IMR-90 (cell line): Measurements from ENCODE around the gene HRH2. TPM values are rescaled to one million over a fixed set of nuclear protein-coding genes. Genes with fewer than 3 reads are reported as not detected.

Experiments used
- ATAC-seq: fragments of 200-7000 bp; cut with Tn5 transposase; 2 replicates; pipeline ENCODE4 v1.9.1; 2020; ENCODE audit warnings: low read depth, mild to moderate bottlenecking, moderate library complexity
- BruUV-seq: library from RNA; stranded (reverse); fragments of 400-500 nt; replicated peaks from 2 replicates; lab custom pipeline; 2021; lab: Mats Ljungman, UMichigan
- CTCF ChIA-PET: fragments of 300-600 bp; formaldehyde crosslinking; extraction: SDS; loops from one replicate; lab custom pipeline; 2021; ENCODE audit warnings: antibody characterized with exemption; lab: Yijun Ruan, JAX
- POLR2A ChIA-PET: fragments of 300-600 bp; sonication (Branson Sonifier 250); formaldehyde crosslinking; loops from one replicate; lab custom pipeline; 2022; ENCODE audit warnings: antibody characterized with exemption; ENCODE audit not compliant: unreplicated experiment; lab: Charles Lee
- DNase-seq: peaks from one replicate; pipeline ENCODE4 v3.0.0; 2013
- H2AFZ ChIP-seq: replicated peaks from 2 replicates; pipeline ENCODE3; 2013; ENCODE audit warnings: low read length, mild to moderate bottlenecking; ENCODE audit not compliant: poor library complexity
- H2AK5ac ChIP-seq: 2 replicates; pipeline ENCODE4 v1.6.1; 2013; ENCODE audit warnings: low read depth, low read length, inconsistent platforms
- H2AK9ac ChIP-seq: replicated peaks from 2 replicates; pipeline ENCODE3; 2013; ENCODE audit warnings: mild to moderate bottlenecking, low read depth, low read length, moderate library complexity; ENCODE audit not compliant: poor library complexity
- H2BK120ac ChIP-seq: 2 replicates; pipeline ENCODE4 v1.6.1; 2013; ENCODE audit warnings: low read depth, low read length, inconsistent platforms
- H2BK15ac ChIP-seq: 3 replicates; pipeline ENCODE4 v1.6.1; 2013; ENCODE audit warnings: low read depth, low read length, inconsistent platforms
- H2BK20ac ChIP-seq: 2 replicates; pipeline ENCODE4 v1.6.1; 2013; ENCODE audit warnings: low read depth, mild to moderate bottlenecking, inconsistent platforms, low read length, moderate library complexity
- H2BK5ac ChIP-seq: 2 replicates; pipeline ENCODE4 v1.6.1; 2013; ENCODE audit warnings: mild to moderate bottlenecking, low read depth, low read length, inconsistent platforms; ENCODE audit not compliant: poor library complexity, severe bottlenecking
- H3K14ac ChIP-seq: replicated peaks from 2 replicates; pipeline ENCODE4 v1.6.1; 2013; ENCODE audit warnings: low read depth, low read length, inconsistent platforms
- H3K18ac ChIP-seq: 2 replicates; pipeline ENCODE4 v1.6.1; 2013; ENCODE audit warnings: low read depth, low read length, control low read depth
- H3K23ac ChIP-seq: 2 replicates; pipeline ENCODE4 v1.6.1; 2013; ENCODE audit warnings: low read depth, low read length, inconsistent platforms
- H3K27ac ChIP-seq: 2 replicates; pipeline ENCODE4 v1.5.1; 2013; ENCODE audit warnings: mild to moderate bottlenecking, control low read depth, low read length; ENCODE audit not compliant: insufficient read depth
- H3K27me3 ChIP-seq: 2 replicates; pipeline ENCODE4 v1.6.1; 2013; ENCODE audit warnings: low read length; ENCODE audit not compliant: control insufficient read depth, insufficient read depth
- H3K36me3 ChIP-seq: 2 replicates; pipeline ENCODE4 v1.6.1; 2013; ENCODE audit warnings: low read length, mixed read lengths; ENCODE audit not compliant: control insufficient read depth, insufficient read depth
- H3K4ac ChIP-seq: 2 replicates; pipeline ENCODE4 v1.6.1; 2013; ENCODE audit warnings: low read depth, low read length, inconsistent platforms
- H3K4me1 ChIP-seq: 2 replicates; pipeline ENCODE4 v1.6.1; 2013; ENCODE audit warnings: low read length, mixed read lengths; ENCODE audit not compliant: control insufficient read depth, insufficient read depth
- H3K4me2 ChIP-seq: 2 replicates; pipeline ENCODE4 v1.6.1; 2013; ENCODE audit warnings: low read depth, mild to moderate bottlenecking, control low read depth, low read length, moderate library complexity
- H3K4me3 ChIP-seq: 2 replicates; pipeline ENCODE4 v1.5.1; 2013; ENCODE audit warnings: low read depth, mild to moderate bottlenecking, control low read depth, low read length, moderate library complexity; ENCODE audit not compliant: insufficient read depth
- H3K56ac ChIP-seq: 2 replicates; pipeline ENCODE4 v1.6.1; 2013; ENCODE audit warnings: low read length, inconsistent platforms; ENCODE audit not compliant: insufficient read depth; ENCODE audit errors: extremely low read depth
- H3K79me1 ChIP-seq, 2 experiments: 2 replicates each; pipeline ENCODE4 v1.6.1; 2013; ENCODE audit warnings: low read length in 2 of 2, inconsistent platforms in 1 of 2, low read depth in 1 of 2
- H3K9ac ChIP-seq: 2 replicates; pipeline ENCODE4 v1.6.1; 2013; ENCODE audit warnings: low read depth, low read length, control low read depth
- H3K9me1 ChIP-seq: 2 replicates; pipeline ENCODE4 v1.6.1; 2013; ENCODE audit warnings: low read length, inconsistent platforms; ENCODE audit not compliant: insufficient read depth
- H3K9me3 ChIP-seq: 2 replicates; pipeline ENCODE4 v1.6.1; 2013; ENCODE audit warnings: low read length; ENCODE audit not compliant: control insufficient read depth, insufficient read depth
- H4K20me1 ChIP-seq: 2 replicates; pipeline ENCODE4 v1.6.1; 2013; ENCODE audit warnings: low read length, inconsistent platforms; ENCODE audit not compliant: insufficient read depth
- H4K5ac ChIP-seq: 2 replicates; pipeline ENCODE4 v1.6.1; 2013; ENCODE audit warnings: mild to moderate bottlenecking, low read depth, low read length, control low read depth
- H4K8ac ChIP-seq, 2 experiments: 2 replicates each; pipeline ENCODE4 v1.6.1; 2013; ENCODE audit warnings: low read depth in 2 of 2, low read length in 2 of 2, control low read depth in 1 of 2, inconsistent platforms in 1 of 2
- H4K91ac ChIP-seq: 2 replicates; pipeline ENCODE4 v1.6.1; 2013; ENCODE audit warnings: low read depth, low read length, inconsistent platforms; ENCODE audit not compliant: insufficient read depth
- BHLHE40 ChIP-seq: fragments of 150-350 bp; IDR thresholded peaks from 2 replicates; pipeline ENCODE4 v1.6.1; 2016; ENCODE audit warnings: mild to moderate bottlenecking, low read depth, low read length
- CTCF ChIP-seq: conservative IDR thresholded peaks from 2 replicates; pipeline ENCODE4 v1.5.1; 2012; ENCODE audit warnings: mild to moderate bottlenecking, low read depth, low read length, improper control_type of control experiment
- MAFK ChIP-seq: IDR thresholded peaks from 2 replicates; pipeline ENCODE4 v1.6.1; 2012; ENCODE audit warnings: low read depth, low read length, improper control_type of control experiment
- MAZ ChIP-seq: IDR thresholded peaks from 2 replicates; pipeline ENCODE4 v1.6.1; 2012; ENCODE audit warnings: low read depth, mild to moderate bottlenecking, low read length, improper control_type of control experiment, moderate library complexity, borderline replicate concordance
- NFE2L2 ChIP-seq: fragments of 150-350 bp; IDR thresholded peaks from 2 replicates; pipeline ENCODE4 v1.6.1; 2016; ENCODE audit warnings: low read depth, mild to moderate bottlenecking, low read length
- POLR2A ChIP-seq: IDR thresholded peaks from 2 replicates; pipeline ENCODE4 v1.6.1; 2012; ENCODE audit warnings: mild to moderate bottlenecking, low read depth, low read length
- SMC3 ChIP-seq: fragments of 150-350 bp; IDR thresholded peaks from 2 replicates; pipeline ENCODE4 v1.6.1; 2016; ENCODE audit warnings: low read depth, mild to moderate bottlenecking, antibody characterized with exemption, low read length, moderate library complexity
- USF2 ChIP-seq: fragments of 150-350 bp; IDR thresholded peaks from 2 replicates; pipeline ENCODE4 v1.6.1; 2017; ENCODE audit warnings: mild to moderate bottlenecking, antibody characterized with exemption, low read length, low read depth
- WGBS, 2 experiments: methylation state at CpG; one replicate each; pipeline versions ENCODE4 v1.1.5 to v1.1.7; 2013; ENCODE audit warnings: missing lambda C conversion rate in 2 of 2; ENCODE audit not compliant: insufficient read length in 1 of 2; ENCODE audit errors: extremely low coverage in 2 of 2; 5-methylcytosine and 5-hydroxymethylcytosine counted together
- dilution Hi-C: fragments of 300-500 bp; cut with HindIII; formaldehyde crosslinking; loops from one replicate; pipeline ENCODE4 v1.14.3; 2018; ENCODE audit warnings: low sequenced_read_pairs; ENCODE audit not compliant: unreplicated experiment
- in situ Hi-C: fragments of 300-500 bp; cut with MboI; formaldehyde crosslinking; loops from 3 replicates; pipeline ENCODE4 v1.14.3; 2019; ENCODE audit warnings: low sequenced_read_pairs, inconsistent platforms, mixed read lengths
- intact Hi-C: fragments of 100-400 bp; cut with micrococcal nuclease; formaldehyde crosslinking; loops from 2 replicates; pipeline ENCODE4 v1.10.0; 2022
- polyA plus RNA-seq, 3 experiments: library from polyadenylated mRNA; depleted of rRNA; stranded (reverse); fragments of >200 nt; gene quantifications; 2 replicates each; pipeline ENCODE4 v1.2.3, GENCODE V29; 2012; ENCODE audit warnings: low replicate concordance in 1 of 3
- total RNA-seq: library from RNA; depleted of rRNA; stranded (reverse); fragments of >200 nt; gene quantifications from 2 replicates; pipeline ENCODE4 v1.2.3, GENCODE V29; 2012

Gene HRH2
- total and polyA plus RNA-seq, 2 of the 4 experiments (the other 2 are of a cell fraction), result not detected

- Histone ChIP-seq H4K5ac (no peak overlapping the region), H3K27ac (no peak overlapping the region), H3K14ac (no peak overlapping the region), H4K8ac (no peak overlapping the region), H2BK120ac (no peak overlapping the region), H3K4me2 (no peak overlapping the region), H3K56ac (no peak overlapping the region), H3K18ac (no peak overlapping the region), H2BK20ac (no peak overlapping the region), H3K4me1 (no peaks in the 10 kb centered on the region), H2AK9ac (no peak overlapping the region), H3K36me3 (no peaks in the 10 kb centered on the region), H3K9me3 (peaks cover 8% of the 10 kb centered on the region), H3K27me3 (no peaks in the 10 kb centered on the region), H3K79me1 (no peaks in the 10 kb centered on the region), H2AK5ac (no peak overlapping the region), H3K4ac (no peak overlapping the region), H3K23ac (no peak overlapping the region), H3K9ac (no peak overlapping the region), H4K20me1 (no peaks in the 10 kb centered on the region), H2BK5ac (no peak overlapping the region), H3K4me3 (no peak overlapping the region), H2AFZ (no peak overlapping the region), H4K91ac (no peak overlapping the region), H2BK15ac (no peak overlapping the region), H3K9me1 (no peaks in the 10 kb centered on the region)
- 0% methylated on average over 1 of the region's 6 CpGs; no CpG with 5 or more reads in 1 of the 2 experiments for WGBS, 2 experiments
- intact Hi-C loops (no loop called here), dilution Hi-C loops (no loop called here), in situ Hi-C loops (no loop called here)
- ChIA-PET POLR2A (no interaction called here), CTCF (no interaction called here)
- ATAC-seq (no peak), DNase-seq (no peak)
- BruUV-seq, result no TSS peak
- TF ChIP-seq BHLHE40 (no peak), USF2 (no peak), POLR2A (no peak), MAFK (no peak), SMC3 (no peak), NFE2L2 (no peak), MAZ (no peak), CTCF (no peak)
Measured at GRCh38 chr5:175706499-175706898, 48.6 kb downstream of the HRH2 start.
